LoVo (cell line): ENCODE measurements around the gene OR52H1.

Experiments
- DNase-seq: peaks from one replicate; pipeline ENCODE4 v3.0.0-alpha.2; 2016; ENCODE audit warnings: low spot score

The OR52H1 gene

DNA sequence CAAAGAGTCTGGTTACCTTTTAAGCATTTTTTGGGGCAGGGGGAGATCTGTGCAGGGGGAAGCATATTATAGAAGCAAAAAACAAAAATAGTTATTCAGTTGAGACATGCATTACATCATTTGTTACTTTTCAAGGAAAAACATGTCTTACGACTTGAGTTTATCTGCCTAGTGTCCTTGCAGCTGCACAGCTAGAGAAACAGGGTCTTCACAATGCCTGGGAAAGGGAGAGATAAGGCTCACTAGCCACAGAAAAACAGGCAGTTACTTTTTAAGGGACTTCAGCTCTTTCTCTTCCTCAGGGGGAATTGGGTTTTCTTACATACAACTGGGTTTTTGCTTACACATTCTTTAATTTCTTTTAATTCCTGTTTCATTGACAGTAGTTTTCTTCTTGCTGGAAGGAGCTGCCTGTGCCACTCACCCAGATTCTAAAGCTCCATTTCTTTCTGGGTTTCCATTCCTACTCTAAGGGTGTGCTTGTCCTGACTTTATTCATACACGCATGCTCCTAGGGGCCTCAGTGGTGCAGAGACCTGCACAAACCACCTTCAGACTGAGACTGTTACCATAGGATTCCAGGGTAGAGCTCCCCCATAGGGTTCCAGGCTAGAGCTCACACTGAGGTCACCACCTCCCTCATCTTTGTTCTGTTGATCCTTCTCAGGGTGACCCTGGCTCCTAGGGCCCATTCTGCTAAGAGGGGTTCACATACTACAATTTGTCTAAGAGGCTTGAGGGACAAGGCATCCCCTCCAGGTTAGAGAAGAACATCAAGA lies 17.1 kb downstream of the OR52H1 start:
- no peak for DNase-seq

DNA sequence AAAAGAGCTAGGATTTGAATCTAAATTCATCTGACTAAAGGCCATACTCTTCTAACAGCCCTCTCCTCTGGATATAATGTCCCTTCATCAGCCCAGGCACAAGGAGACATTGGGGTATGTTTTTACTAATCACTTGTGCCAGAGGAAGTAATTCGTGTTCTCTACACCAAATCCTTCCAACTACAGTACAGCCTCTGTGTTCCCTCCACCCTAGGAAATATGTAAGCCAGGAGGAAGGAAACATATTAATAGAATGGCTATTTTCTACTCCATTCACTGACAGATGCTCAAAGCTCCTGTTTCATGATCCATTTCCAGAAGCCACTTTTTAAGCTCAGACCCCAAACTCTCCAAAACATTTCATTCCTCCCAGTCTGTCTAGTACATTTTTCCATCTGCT lies 19.8 kb downstream of the OR52H1 start:
- no peak for DNase-seq

DNA sequence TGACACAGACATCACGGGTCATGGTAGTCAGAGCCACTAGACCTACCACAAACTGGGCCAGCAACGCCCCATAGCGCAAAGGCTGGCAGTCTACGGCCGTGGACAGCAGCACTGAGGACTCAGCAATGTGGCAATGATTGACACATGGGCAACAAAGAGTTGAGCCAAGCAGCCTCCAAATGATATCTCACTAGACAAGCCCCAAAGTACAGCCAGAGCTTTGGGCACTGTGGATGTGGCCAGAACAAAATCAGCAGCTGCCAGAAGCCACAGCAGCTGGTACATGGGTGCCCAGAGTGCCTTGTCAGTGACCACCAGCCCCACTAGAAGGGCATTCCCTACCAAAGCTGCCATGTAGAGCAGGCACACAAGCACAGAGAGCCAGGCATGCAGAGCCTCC lies 20.6 kb downstream of the OR52H1 start:
- no peak for DNase-seq

DNA sequence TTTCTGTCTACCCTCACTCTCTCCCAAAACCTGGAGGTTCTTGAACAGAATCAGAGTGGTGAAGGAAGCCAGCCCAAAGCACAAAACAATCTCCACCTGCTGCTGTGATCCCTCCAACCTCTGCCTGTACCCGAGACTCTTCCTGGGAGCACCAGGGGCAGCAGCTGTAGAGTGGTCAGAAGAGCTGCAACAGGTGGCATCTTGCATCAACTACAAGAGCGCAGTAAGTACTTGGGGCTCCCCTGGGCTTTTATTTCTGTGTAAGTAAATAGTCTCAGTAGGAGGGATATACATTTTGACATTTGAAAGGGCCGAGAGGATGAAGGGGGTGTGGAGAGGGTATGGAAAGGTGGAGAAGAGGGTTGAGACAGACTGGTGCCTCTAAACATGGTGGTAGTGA lies 23.6 kb downstream of the OR52H1 start:
- DNase-seq, result no peak

DNA sequence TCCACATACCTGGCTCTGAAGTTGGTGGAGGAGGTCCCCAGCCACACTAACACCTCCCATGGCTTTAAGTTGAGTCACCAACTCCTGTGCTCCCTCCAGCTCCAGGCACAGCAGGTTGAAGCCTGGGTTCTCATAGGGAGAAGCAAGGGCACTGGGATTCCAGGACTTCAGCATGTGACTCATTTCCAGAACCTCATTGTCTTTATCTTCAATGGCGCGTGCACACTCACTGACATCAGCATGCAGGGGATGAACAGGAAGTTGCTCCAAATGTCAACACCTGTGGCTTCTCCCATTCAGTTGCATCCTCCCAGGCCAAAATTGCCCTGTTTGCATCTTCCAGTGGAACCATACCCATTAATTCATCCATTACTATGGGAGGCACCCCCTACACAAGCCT lies 26.0 kb downstream of the OR52H1 start:
- DNase-seq, result peak; percentile 3

DNA sequence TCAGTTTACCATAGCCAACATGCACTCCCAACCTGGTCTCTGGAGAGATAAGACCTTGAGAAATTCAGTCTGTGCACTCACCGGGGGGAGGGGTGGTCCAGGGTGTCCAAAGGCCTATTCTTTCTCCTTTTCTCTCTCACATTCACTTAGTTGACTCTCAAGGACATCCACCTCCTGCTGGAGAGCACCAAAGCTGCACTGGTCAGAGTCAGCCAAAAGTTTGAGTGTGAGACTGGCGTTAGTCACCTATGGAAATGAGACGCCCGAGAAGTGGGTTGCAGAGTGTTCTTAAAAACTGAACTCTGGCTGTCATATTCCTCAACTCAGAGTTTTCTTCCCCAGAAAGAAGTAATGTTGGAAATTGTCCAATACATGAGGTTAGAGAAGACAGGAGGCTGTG lies 26.8 kb downstream of the OR52H1 start:
- DNase-seq, result no peak

DNA sequence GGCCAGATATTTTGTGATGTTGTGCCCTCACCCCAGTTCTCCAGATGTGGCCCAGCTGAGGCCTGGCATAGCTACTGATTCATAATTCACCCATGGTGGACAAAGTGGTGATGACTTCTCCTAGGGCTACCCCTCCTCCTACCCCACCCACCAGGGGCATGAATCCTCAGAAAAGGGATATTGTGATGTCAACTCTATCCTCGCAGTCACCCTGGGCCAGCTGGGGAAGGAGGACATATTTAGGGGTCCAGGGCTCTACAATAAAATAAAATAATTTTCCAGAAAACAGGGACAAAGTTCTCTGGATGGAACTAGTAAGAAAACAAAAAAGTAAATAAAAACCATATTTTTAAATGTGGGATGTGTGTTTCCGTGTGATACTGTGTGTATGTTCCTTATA lies 31.7 kb downstream of the OR52H1 start, which contains the start of gene UBQLNL:
Gene UBQLNL (minus strand): TSS at position 101 of the 400 bp plus-strand sequence. CDS start 258 bp downstream, outside the sequence.
- no peak for DNase-seq

DNA sequence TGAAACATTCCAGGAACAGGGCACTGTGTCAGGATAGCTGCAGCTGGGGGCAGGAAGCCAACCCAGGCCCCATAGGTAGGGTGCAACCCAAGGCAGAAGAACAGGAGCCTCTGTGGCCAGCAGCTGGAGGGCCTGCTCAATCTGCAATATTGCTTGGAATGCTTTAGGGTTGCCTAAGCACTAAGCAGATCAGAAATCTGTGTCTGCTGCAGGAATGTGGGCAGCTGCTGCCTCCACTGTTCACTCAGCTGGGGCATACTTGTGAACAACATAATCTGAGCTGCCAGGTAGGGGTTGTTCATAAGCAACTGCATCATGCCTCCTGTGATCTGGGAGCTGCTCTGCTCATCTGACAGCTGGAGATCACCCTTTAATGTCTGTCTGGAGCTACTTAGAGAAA lies 33.5 kb downstream of the OR52H1 start:
- no peak for DNase-seq

DNA sequence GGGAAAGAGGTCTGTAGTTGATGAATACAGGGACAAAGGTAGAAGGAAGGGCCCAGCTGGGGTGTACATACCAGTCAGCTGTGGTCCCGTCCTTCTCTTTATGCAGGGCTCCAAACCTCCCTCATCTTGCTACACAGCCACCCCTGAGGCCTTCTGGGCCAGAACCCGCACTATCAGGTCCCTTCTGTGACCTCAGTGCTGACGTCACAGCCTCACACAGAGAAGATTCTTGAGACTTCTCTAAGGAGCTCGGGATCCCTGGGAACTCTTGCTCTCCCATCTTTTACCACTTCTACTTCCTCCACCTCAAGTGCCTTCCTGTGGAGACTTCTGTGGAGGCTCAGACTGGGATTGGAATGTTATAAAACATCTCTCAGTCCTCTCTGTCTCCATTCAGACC lies 38.5 kb downstream of the OR52H1 start, which contains the start of gene UBQLN3:
Gene UBQLN3 (minus strand): TSS at position 155 of the 400 bp plus-strand sequence. CDS start 399 bp downstream, outside the sequence.
- no peak for DNase-seq

DNA sequence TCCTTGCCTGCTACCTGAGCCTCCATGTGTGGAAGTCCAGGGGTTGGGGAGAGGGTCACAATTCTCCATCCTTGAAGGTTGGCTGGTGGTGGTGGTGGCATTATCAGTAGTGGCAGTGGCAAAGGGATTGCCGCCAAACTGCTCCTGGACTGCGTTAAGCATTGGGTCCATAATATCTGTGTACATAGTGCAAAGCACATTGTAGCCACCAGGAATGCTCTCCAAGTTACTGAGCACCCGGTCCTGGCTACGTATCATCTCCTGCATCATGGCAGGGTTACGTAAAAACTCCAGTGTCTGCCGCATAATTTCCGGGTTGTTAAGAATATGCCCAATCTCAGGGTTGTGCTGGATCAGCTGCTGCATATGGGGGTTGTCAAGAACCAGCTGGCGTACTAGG lies 39.7 kb downstream of the OR52H1 start:
- DNase-seq, result no peak

DNA sequence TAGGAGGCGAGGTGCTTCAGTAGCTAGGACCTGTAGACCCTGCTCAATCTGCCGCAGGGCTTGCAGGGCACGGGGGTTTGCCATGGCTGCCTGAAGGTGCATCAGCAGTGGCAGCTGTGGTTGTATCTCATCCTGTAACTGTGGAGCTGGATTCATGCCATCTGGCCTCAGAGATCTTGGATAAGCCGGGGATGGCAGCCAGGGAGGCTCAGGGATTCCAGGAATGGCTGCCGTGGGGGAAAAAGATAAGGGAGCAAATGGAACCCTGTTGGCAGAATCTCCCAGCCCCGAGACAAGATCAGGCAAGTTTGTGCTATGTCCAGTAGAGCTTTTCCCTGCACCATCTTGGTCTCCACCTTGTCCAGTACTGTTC lies 40.4 kb downstream of the OR52H1 start:
- no peak for DNase-seq

DNA sequence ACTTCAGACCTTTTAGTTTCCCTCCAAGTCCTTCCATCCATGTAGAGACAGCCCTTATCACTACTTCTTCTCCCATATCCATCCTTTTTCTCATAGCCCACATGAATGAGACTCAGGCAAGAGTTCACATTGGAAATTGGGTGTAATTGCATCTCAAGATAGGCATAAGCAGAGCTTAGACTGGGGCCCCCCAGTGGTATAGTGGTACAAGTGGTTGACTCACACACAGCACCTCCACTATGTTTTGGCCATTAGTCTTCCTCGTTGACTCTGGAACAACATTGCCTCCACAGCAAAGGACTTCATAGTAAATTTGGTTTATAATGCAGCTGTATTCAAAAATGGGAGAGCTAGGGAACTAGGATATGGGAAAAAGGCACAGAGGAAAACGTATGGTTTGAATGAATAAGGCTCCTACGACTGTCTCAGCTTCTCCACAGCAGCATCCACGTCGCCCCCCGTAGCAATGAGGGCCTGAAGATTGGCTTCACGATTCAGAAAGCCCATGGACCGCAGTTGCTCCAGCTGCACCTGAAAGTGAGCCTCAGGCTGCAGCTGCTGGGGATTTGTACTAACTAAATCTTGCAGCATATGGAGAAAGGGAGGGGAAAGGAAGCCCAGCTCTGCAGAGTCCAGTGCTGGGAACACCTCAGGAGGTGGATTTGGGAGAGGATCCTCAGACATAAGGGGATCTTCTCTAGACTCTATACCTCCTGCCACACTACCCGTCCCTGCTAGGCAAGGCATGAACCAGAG lies 41.0 kb downstream of the OR52H1 start:
- no peak for DNase-seq

DNA sequence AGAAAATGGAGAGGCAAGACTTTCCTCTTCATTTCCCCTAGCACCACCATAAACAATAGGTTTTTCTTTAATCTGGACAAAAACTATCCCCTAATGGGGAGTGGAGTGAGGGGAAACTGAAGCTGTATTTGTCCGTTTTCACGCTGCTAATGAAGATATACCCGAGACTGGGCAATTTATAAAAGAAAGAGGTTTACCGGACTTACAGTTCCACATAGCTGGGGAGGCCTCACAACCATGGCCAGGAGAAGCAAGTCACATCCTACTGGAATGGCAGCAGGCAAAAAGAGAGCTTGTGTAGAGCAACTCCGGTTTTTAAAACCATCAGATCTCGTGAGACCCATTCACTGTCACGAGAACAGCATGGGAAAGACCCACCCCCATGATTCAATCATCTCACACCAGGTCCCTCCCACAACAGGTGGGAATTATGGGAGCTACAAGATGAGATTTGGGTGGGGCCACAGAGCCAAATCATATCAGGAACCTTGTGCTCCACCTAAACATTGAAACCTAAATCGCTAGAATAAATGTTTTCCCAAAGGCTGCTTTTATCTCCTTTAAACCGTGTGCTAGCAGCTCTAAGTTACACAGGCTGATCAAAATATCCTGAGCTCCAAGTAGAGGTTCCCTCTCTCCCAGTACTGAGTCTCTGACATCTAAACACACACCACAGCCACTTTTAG lies 42.8 kb downstream of the OR52H1 start:
- no peak for DNase-seq

DNA sequence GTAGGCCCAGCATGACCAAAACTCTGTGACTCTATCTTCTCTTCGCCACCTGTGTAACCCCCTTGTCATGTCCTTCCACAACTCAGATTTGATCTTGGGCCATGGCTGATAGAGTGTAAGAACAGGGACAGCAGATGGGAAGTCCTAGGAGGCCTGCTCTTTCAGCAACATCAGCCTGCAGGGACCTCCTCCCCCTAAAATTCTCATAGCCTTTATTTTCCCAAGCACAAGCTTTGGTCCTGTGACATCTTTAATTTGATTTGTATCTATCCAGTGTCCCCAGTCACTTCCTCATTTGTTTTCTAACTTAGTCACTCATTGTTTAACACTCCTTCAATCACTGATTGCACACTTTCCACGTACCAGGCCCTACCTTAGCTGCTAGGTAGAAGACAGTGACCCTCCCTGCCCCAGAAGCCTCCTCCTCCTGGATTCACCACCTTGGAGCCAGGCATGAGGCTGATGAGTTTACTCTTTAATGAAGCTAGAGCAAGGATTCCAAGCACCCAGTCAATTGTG lies 43.9 kb downstream of the OR52H1 start:
- no peak for DNase-seq

DNA sequence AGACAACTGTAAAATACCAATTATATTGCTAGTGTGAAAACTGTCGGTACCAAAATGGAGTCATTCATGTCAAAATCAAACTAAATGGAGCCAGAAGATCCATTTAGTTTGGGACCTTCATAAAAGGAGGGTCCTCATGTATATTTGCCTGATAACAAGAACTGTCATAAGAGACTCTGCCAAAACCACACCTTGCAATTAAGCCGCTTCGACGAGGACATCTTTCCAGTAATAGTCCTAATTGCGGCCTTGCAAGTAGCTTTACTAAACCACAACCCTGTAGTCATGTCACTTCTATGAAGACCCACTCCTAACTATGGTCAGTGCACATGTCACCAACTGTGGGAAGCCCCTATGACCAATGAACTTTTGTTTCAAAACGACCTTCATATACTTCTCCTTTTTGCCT lies 47.9 kb downstream of the OR52H1 start:
- DNase-seq, result no peak

DNA sequence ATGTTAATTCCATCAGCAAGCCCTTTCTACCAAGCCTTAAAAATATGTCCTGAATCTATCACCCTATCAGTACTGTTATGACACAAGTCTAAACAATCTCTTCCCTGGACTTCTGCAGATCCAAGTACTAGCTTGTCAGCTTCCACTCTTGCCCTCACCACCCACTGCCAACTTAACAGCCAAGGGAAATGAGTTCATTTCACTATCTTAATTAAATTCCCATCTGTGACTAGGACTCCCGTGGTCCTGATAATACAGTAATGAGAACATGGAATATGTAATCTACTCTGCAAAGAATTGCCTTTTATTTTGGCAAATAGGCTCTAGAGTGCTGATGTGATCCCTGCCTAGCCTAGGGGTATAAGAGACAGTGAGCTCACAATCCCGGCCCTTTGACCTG lies 48.7 kb downstream of the OR52H1 start:
- DNase-seq, result no peak
